Effector memory CD8-positive, alpha-beta T cell (primary cell): ENCODE measurements around the gene EPN3.

Experiments
- ATAC-seq: fragments of 150-1000 bp; cut with Tn5 transposase; replicated peaks from 2 replicates; pipeline ENCODE4 v1.10.0; 2021; ENCODE audit warnings: mild to moderate bottlenecking, moderate library complexity
- DNase-seq, 3 experiments: peaks; one replicate each; pipeline ENCODE4 v3.0.0; 2021
- H3K27ac Mint-ChIP-seq, 2 donors: one replicate each; pipeline ENCODE4 v1.8.0; 2022; ENCODE audit warnings: mild to moderate bottlenecking in 2 of 2, mixed read lengths in 2 of 2, moderate library complexity in 2 of 2
- H3K27me3 Mint-ChIP-seq, 2 donors: one replicate each; pipeline ENCODE4 v1.8.0; 2022; ENCODE audit warnings: mixed read lengths in 2 of 2
- H3K36me3 Mint-ChIP-seq: one replicate; pipeline ENCODE4 v1.8.0; 2022; ENCODE audit warnings: mild to moderate bottlenecking, moderate library complexity, mixed read lengths; ENCODE audit not compliant: insufficient read depth
- H3K4me1 Mint-ChIP-seq, 2 donors: one replicate each; pipeline ENCODE4 v1.8.0; 2022; ENCODE audit warnings: low read depth in 2 of 2, mixed read lengths in 2 of 2
- H3K4me3 Mint-ChIP-seq, 2 donors: one replicate each; pipeline ENCODE4 v1.8.0; 2022; ENCODE audit warnings: mild to moderate bottlenecking in 2 of 2, mixed read lengths in 2 of 2, moderate library complexity in 2 of 2
- H3K9me3 Mint-ChIP-seq, 2 donors: one replicate each; pipeline ENCODE4 v1.8.0; 2022; ENCODE audit warnings: mixed read lengths in 2 of 2

The EPN3 gene

DNA sequence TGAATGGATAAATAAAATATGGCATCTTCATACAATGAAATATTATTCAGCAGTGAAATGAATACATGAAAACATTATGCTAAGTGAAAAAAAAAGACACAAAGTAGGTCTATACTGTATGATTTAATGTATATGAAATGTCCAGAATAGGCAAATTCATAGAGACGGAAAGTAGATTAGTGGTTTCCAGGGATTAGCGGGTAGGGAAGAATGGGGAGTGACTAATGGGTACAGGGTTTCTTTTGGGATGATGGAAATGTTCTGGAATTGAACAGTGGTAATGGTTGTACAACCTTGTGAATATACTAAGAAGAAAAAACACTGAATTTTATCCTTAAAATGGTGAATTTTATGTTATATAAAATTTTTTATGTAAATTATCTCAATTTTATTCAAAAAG is 32.8 kb upstream of the EPN3 start:
- ATAC-seq (no peak), DNase-seq (no peak)
- Mint-ChIP-seq H3K36me3 (peaks cover 3% of the 10 kb centered on the region), H3K27me3 (peaks cover 0 to 5% of the 10 kb centered on the region in 2 donors), H3K4me3 (no peak overlapping the region), H3K9me3 (no peaks in the 10 kb centered on the region), H3K4me1 (peaks cover 0 to 4% of the 10 kb centered on the region in 2 donors), H3K27ac (no peak overlapping the region)

DNA sequence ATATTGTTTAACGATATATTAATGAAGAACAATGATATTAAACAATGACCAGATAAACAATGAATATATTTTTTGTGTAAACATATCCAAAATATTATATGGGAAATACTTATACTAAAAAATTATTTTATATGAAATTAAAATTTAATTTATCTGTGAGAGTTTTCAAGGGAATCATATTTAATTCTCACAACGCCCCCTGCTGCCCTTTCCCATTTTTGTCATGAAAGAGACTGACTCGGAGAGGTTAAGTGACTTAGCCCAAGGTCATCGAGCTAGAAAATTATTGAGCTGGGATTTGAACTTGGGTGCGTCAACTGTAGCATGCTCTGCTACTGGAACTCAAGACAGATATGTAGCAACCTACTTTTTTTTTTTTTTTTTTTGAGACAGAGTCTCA is 31.5 kb upstream of the EPN3 start:
- H3K4me1 Mint-ChIP-seq: peaks cover 0 to 6% of the 10 kb centered on the region in 2 donors
- DNase-seq: peak in 1 of 3 experiments; percentile 19

DNA sequence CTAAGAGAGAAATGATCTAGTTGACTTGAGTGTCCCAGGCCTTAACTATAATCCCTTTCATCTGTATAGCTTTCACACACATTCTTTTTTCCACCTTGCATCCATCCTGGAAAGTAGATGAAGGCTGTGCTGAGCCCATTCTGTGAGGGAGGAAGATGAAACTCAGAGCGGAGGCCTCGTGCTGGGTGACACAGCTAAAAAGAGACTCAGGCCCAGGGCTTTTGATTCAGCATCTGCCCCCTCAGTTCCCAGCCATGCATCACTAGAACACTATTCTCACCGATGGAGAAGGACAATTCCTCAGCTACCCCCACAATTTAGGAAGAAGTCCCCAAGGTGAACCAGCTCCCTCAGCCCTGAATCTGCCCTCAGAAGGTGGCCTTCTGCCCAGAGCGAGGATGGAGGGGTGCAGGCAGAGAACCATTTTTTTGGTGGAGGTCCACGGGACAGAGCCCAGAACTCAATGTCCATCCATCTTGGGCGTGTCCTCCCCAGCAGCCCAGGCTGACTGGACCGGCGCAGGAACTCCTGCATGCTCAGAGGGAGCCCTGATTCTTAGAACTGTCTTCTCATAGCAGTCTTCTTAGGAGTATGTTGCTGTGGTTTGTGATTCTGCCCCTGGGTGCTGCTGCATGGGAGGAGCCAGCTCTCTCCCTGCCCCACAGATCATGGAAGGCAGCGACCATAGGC is 30.1 kb upstream of the EPN3 start:
- H3K27ac Mint-ChIP-seq: no peak overlapping the region
- no peak for DNase-seq
- ATAC-seq: no peak
- no peaks in the 10 kb centered on the region for H3K27me3 Mint-ChIP-seq
- H3K4me3 Mint-ChIP-seq: no peak overlapping the region
- peaks cover under 1% of the 10 kb centered on the region for H3K36me3 Mint-ChIP-seq
- H3K4me1 Mint-ChIP-seq: peaks cover 0 to 6% of the 10 kb centered on the region in 2 donors
- no peaks in the 10 kb centered on the region for H3K9me3 Mint-ChIP-seq

More for the DNA sequence above, 31.5 kb upstream of the EPN3 start:
- no peaks in the 10 kb centered on the region for H3K9me3 Mint-ChIP-seq
- H3K4me3 Mint-ChIP-seq: no peak overlapping the region
- no peak for ATAC-seq
- H3K36me3 Mint-ChIP-seq: peaks cover 3% of the 10 kb centered on the region
- H3K27me3 Mint-ChIP-seq: peaks cover 0 to 5% of the 10 kb centered on the region in 2 donors
- H3K27ac Mint-ChIP-seq: no peak overlapping the region

DNA sequence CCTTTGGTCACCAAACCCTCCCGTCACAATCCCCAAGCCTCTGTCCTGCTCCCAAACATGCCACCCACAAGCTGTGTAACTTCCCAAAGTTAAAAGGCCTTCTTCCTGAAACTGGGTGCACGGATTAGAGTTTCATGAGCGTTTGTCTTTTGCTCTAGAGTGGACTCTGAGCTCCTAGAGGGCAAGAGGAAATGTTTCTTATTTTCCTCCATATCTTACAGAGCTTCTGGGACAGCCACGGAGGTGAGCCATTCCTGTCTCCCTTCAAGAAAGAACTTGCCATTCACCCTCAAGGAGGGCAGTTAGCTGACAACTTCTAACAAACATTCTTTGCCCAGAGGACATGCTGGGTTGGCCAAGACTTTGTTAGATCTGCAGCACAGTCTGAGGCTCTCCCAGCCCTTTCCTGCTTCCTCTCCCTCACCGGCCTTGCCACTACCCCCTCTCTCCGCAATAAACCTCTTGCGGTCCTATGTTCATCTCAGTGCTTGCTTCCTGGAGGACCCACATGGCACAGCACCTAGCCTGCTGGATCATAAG is 26.9 kb upstream of the EPN3 start:
- H3K27ac Mint-ChIP-seq: peak overlapping the region; percentile 1 to 77
- no peak for DNase-seq
- no peak for ATAC-seq
- peaks cover 3% of the 10 kb centered on the region for H3K36me3 Mint-ChIP-seq
- no peaks in the 10 kb centered on the region for H3K9me3 Mint-ChIP-seq
- H3K4me1 Mint-ChIP-seq: peaks cover 11 to 19% of the 10 kb centered on the region in 2 donors
- H3K27me3 Mint-ChIP-seq: no peaks in the 10 kb centered on the region
- H3K4me3 Mint-ChIP-seq: no peak overlapping the region

DNA sequence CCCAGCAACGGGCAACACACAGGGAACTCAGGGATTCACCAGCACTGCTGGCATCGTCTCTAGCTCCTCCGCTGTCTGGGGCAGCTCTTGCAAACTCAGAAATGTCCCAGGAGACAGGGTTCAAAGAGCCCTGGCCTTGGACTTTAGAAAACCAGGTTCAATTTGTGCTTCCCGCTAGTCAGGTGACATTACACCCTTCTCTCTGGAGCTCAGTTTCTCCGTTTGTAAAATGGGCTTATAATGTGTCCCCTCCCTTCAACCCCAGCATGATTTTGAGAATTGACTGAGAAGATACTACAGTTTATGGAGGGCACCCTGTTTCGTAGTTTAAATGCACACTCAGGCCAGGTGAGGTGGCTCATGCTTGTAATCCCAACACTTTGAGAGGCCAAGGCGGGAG is 26.2 kb upstream of the EPN3 start:
- Mint-ChIP-seq H3K4me3 (peak overlapping the region in 1 of 2 donors; percentile 21), H3K27ac (peak overlapping the region; percentile 1 to 77), H3K4me1 (peaks cover 14 to 21% of the 10 kb centered on the region in 2 donors), H3K9me3 (no peaks in the 10 kb centered on the region), H3K27me3 (no peaks in the 10 kb centered on the region), H3K36me3 (peaks cover 3% of the 10 kb centered on the region)
- DNase-seq (no peak), ATAC-seq (no peak)

DNA sequence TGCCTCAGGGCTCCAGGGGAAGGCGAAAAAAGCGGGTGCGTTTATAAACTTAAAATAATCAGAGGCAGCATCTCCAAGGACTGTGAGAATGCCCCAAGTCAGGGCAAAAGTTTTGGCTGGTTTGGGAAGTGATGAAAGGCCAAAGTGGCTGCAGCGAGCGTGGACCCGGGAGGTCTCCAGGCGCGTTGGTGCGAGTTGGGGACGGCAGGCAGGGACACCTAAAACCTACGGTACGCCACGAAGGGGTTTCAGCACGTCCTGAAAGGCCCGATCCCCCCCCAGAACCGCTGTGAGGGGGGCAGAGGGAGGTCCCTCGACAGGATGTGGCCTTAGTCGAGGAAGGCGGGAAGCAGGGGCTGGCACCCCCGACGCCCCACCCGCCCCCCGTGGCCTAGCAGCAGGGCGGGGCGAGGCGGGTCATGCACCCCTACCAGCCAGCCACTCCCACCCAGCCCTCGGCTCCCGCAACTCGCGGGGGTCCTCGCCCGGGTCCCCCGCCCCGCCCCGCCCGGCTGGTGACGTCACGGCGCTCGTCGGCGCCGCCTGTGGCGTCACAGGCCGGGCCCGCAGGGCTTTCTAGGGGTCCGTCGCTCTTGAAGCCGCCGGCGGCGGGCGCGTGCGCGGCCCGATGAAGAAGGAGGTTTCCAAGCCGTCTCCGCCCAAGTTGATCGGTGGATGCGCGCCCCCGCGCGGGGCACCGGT is 24.5 kb upstream of the EPN3 start, which contains the start of gene MYCBPAP:
MYCBPAP (plus strand) TSS at position 569 of the 702 bp plus-strand sequence. CDS start 236 bp downstream, outside the sequence.
- peak within 1 kb of the TSS; percentile 83 to 97 for H3K27ac Mint-ChIP-seq
- peaks cover 20 to 27% of the 10 kb centered on the region in 2 donors for H3K4me1 Mint-ChIP-seq
- H3K4me3 Mint-ChIP-seq: peak within 1 kb of the TSS; percentile 92 to 96
- peaks cover 3% of the 10 kb centered on the region for H3K36me3 Mint-ChIP-seq
- H3K9me3 Mint-ChIP-seq: no peaks in the 10 kb centered on the region
- peak; percentile 83 for ATAC-seq
- peak; percentile 75 to 81 (median 79) for DNase-seq
- H3K27me3 Mint-ChIP-seq: peaks cover 0 to 6% of the 10 kb centered on the region in 2 donors

DNA sequence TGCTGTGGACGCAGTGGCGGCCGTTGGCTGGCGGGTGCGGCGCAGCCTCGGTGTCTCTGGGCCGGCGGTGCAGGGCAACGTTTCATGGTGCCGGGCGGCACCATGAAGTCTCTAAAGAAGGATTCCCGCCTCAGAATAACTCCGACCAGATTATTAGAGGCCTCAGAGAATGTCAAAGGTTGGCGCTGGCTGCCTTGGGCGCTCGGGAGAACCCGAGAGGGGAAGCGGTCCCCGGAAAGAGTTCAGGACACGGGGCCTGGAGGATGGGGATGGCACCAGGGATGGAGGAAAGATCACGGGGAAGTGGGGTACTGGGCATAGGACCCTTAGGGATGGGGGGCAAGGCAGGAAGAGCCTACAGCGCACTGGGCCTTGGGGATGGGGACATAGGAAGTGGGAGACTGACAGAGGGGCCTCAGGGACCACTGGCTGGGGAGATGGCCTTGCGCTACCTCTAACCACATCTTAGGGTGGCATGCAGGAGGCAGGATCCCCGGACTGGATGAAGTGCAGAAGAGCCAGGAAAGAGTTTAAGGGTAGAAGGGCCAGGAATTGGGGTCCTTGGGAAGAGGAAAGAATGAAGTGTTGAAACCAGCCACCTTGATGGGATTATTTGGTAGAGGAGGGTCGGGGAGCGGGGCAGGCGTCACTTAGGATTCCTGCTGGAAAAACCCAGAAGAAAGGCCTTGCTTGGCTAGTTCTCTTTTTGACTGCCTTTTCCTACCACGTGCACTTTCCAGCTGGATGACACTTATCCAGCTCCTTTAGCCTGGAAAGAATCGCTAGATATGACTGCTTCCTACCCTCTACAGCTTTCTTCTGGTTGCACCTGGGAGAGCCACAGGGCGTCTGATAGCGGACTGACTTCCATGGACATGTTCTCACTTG is 23.7 kb upstream of the EPN3 start:
- Mint-ChIP-seq H3K4me3 (peak overlapping the region; percentile 92 to 96), H3K27ac (peak overlapping the region; percentile 75 to 97), H3K36me3 (peaks cover 3% of the 10 kb centered on the region), H3K27me3 (peaks cover 0 to 6% of the 10 kb centered on the region in 2 donors), H3K9me3 (no peaks in the 10 kb centered on the region), H3K4me1 (peaks cover 20 to 23% of the 10 kb centered on the region in 2 donors)
- ATAC-seq (no peak), DNase-seq (no peak)

DNA sequence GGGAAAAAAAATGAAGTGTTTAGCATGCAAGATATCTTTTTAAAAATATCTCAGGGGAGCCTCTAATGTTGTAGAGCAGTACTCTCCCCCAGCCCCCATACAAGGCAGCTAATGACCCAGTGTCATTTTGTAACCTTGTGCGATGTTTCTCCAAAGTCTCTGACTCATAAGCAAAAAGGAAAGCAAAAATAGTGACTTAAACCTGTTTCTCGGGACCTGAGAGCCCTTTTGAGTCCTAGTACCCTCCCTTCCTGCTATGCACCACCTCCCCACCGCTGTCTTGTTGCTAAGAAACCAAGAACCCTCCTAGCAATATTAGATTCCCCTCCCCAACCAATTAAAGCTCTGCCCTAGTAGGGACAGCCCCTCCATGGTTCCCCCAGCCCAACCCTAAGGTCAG is 21.5 kb upstream of the EPN3 start:
- H3K27ac Mint-ChIP-seq: peak overlapping the region; percentile 62 to 73
- DNase-seq: peak in 2 of 3 experiments; percentile 19 to 37
- H3K4me1 Mint-ChIP-seq: peaks cover 20% of the 10 kb centered on the region in 2 donors
- peak overlapping the region; percentile 19 to 40 for H3K4me3 Mint-ChIP-seq
- ATAC-seq: peak; percentile 37
- no peaks in the 10 kb centered on the region for H3K9me3 Mint-ChIP-seq
- H3K36me3 Mint-ChIP-seq: peaks cover 3% of the 10 kb centered on the region
- peaks cover 0 to 6% of the 10 kb centered on the region in 2 donors for H3K27me3 Mint-ChIP-seq

DNA sequence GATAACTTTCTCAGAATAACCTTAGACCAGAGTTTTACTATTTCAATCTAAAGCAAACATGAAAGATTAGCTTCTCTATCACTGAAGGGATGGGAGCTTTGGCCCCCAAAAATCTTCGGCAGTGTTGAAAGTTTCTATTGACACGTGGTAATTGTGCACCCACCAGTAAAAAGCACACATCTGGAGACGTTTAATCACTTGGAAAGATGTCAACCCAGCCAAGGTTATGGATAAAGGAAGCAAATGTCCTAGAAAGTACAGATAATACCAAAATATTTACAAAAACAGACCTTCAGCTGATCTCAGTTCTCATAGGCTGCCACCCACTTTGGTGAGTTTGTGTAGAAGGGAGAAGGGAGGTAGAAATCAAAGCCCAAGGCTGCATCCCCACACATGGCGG is 19.0 kb upstream of the EPN3 start:
- Mint-ChIP-seq H3K27ac (no peak overlapping the region), H3K4me3 (no peak overlapping the region), H3K36me3 (no peaks in the 10 kb centered on the region), H3K9me3 (no peaks in the 10 kb centered on the region), H3K27me3 (peaks cover 0 to 6% of the 10 kb centered on the region in 2 donors), H3K4me1 (peaks cover 16 to 17% of the 10 kb centered on the region in 2 donors)
- ATAC-seq (no peak), DNase-seq (no peak)

DNA sequence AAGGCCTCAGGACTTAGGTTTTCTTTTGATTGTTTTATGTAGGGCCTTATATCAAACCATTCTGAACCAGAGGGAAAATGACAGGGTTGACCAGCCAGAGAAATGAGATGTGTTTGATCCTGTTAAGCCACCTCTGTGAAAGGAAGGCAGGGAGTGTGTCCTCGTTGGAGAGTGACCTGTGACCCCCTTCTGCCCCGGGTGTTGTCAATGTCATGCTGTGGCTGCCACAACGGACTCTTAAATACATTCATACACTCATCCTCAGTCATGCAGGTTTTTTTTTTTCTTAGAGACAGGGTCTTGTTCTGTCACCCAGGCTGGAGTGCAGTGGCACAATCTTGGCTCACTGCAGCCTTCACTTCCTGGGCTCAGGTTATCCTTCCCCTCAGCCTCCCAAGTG is 18.1 kb upstream of the EPN3 start:
- no peak overlapping the region for H3K4me3 Mint-ChIP-seq
- ATAC-seq (no peak), DNase-seq (no peak)
- no peak overlapping the region for H3K27ac Mint-ChIP-seq
- H3K4me1 Mint-ChIP-seq: peaks cover 10 to 12% of the 10 kb centered on the region in 2 donors
- H3K36me3 Mint-ChIP-seq: no peaks in the 10 kb centered on the region
- H3K27me3 Mint-ChIP-seq: peaks cover 0 to 6% of the 10 kb centered on the region in 2 donors
- H3K9me3 Mint-ChIP-seq: no peaks in the 10 kb centered on the region

DNA sequence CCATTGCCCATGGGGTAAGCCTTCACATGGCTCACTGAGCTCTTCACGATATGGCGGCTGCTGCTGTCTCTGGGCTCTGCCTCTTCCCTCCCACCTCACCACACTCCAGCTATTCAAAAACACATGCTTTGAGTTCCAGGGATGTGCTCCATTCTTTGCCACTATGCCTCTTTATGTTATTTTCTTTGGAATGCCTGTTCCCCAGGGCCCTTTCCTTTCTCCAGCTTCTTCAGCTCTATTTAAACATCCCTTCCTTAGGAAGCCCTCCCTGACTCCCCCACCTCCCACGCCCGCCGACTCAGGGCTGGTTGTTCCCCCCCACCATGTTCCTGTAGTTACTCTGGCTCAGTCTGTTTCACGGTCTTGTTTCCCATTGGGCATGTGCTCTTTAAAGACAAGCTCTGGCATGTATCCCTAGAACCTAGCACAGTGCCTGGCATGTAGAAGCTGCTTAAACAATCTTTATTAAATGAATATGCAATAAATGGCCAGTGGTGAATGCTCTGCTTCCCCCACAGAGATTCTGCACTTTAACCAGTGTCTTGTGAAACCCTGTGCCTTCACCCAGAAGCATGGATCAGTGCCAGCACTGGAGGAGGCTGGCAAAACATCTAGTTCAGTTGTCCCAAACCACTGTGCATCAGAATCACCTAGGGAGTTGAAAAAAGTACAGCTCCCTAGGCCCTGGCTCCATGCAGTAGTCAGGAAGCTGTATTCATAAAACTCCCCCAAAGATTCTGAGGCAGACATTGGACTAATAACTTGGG is 17.4 kb upstream of the EPN3 start:
- no peaks in the 10 kb centered on the region for H3K36me3 Mint-ChIP-seq
- no peak for DNase-seq
- H3K4me1 Mint-ChIP-seq: peaks cover 8 to 10% of the 10 kb centered on the region in 2 donors
- no peaks in the 10 kb centered on the region for H3K9me3 Mint-ChIP-seq
- H3K27ac Mint-ChIP-seq: no peak overlapping the region
- ATAC-seq: no peak
- H3K4me3 Mint-ChIP-seq: no peak overlapping the region
- H3K27me3 Mint-ChIP-seq: peaks cover 0 to 6% of the 10 kb centered on the region in 2 donors

DNA sequence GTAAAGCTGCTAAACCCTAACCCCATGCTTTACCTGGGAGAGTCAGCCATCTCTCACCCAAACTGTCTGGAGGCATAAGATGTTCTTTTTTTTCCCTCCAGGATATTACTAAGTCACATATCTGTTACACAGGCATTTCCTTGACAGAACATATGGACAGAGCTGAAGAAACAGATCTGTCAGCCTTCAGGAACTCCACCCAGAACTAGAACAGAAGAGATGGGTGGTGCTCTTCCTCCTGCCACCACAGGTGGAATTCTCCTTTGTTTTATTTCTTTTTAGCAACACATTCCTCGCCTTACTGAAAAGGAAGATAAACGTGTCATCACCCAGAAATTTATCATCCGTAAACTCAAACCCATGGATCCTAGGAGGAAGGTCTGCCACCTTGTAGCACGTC is 15.5 kb upstream of the EPN3 start:
- peaks cover 0 to 3% of the 10 kb centered on the region in 2 donors for H3K27me3 Mint-ChIP-seq
- DNase-seq: no peak
- no peaks in the 10 kb centered on the region for H3K36me3 Mint-ChIP-seq
- no peak for ATAC-seq
- no peak overlapping the region for H3K27ac Mint-ChIP-seq
- H3K4me3 Mint-ChIP-seq: no peak overlapping the region
- no peaks in the 10 kb centered on the region for H3K4me1 Mint-ChIP-seq
- no peaks in the 10 kb centered on the region for H3K9me3 Mint-ChIP-seq
